ENCODE results near the gene ATP6V0C.
"Not testable (repeated sequence)": the region's sequence is repeated elsewhere in the genome, so short reads cannot be mapped to it uniquely, and the experiment has no call there.

ATP6V0C gene

DNA sequence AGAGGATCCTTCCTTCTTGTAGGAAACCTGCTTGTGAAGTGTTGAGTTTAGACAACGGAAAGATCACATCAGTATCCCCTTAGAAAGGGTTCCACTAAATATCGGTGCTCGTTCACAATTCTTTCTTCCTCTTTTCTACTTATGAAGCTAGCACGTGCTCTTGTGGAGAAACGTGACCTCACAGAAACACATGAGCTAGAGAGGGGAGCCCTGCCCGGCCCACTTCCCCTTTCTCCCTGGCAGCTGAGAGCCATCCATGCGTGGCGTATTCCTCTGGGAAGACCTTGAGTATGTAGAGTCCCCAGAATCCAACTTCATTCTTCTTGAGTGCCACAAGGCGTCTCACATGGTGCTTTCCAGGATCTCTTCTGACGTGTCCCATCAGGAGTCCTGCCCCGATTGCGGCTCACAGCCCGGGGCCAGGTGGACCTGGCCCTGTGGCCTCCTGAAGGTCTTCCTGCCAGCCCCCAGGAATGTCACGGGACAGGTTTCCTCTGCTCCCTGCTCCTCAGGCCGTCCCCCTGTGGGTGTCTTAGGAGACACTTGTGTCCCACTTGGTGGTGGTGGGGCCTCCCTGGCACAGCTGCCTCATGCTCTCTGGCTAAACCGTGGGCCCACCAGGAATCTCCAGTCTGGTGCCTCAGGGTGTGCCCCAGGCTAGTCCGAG lies 46.5 kb downstream of the ATP6V0C start:
- not testable (repeated sequence) for DNase-seq

DNA sequence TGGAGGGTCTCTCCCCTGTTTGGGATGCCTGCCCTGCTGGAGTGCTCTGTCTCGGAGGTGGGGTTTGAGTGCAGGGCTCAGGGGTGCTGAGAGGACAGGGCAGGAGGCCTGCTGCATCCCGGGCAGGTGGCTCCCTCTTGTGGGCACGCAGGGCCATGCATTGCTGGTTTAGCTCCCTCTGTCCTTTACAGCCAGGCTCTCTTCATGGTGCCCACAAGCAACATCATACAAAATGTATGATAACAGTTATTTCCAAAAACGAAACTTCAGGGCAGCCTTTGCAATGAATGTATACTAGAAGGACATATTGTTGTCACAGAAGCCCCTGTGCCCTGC lies 47.0 kb downstream of the ATP6V0C start:
- DNase-seq, result peak; percentile 74

DNA sequence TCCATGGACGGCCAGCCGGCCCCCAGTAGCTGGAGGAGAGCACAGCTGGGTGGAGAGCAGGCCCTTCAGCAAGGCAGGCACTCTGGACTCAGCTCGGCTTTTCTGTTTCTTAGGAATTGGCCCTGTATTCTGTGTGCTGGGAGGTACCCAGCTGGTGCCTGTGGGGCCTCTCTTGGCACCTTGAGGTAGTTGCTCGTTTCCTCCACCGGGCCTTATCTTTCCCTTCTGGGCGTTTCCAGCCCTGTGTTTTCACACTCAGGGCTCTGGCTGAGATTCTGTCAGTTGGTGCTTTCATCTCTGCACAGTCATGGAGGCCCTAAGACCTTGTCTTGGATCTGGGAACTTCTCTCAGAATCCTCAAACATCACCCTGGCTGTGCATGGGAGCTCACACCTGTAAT lies 53.8 kb downstream of the ATP6V0C start:
- DNase-seq, result not testable (repeated sequence)

DNA sequence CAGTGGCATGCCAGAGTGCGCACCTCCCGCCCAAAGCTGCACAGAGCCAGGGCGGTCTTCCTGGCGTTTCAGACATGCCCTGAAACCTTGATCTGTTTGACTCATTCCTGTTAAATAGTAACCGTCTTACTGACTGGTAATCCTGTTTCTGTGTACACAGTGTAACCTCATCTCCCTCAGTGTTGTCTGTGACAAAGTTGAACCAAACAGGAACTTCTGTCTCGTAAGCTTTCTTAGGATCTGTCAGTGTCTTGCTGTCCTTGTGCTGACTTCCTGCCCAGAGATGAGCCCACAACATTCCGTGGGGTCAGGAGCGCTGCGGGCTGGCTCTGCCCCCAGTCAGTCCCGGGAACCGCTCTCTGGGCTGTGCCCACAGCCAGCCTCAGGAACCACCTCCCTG lies 54.8 kb downstream of the ATP6V0C start:
- not testable (repeated sequence) for DNase-seq
